ENCODE results near the gene RUBCNL. TPM values are rescaled to one million over a fixed set of nuclear protein-coding genes. Genes with fewer than 3 reads are reported as not detected.

Gene RUBCNL
- total and polyA plus RNA-seq, 9 of the 15 experiments (the other 6 are each of a cell fraction or from before 2014, with no cell fraction given), result 0.04 to 0.35 (median 0.12) TPM; not detected in 3

- no peak for TF ChIP-seq ELK3 (CRISPR knock-in tag; IDR thresholded peaks at IDR 0.05)
- no peak for TF ChIP-seq POLR2G (IDR thresholded peaks at IDR 0.05; ENCODE audit: low read depth, low read length)
- TF ChIP-seq BCL6 (CRISPR knock-in tag; IDR thresholded peaks at IDR 0.05), result no peak
- no peak for TF ChIP-seq EGR1 (conservative IDR thresholded peaks at IDR 0.05)
- no peak for TF ChIP-seq ZNF512 (tag; IDR thresholded peaks at IDR 0.05)
- TF ChIP-seq SIN3A (IDR thresholded peaks at IDR 0.05; ENCODE audit: borderline replicate concordance in 2 of 2, control insufficient read depth in 1 of 2, low read depth in 2 of 2, low read length in 2 of 2), result no peak
- no peak for TF ChIP-seq ESRRA (IDR thresholded peaks at IDR 0.05; ENCODE audit: borderline replicate concordance, low read depth)
- no peak for TF ChIP-seq SUPT5H (IDR thresholded peaks at IDR 0.05)
- TF ChIP-seq CBX5 (IDR thresholded peaks at IDR 0.05; ENCODE audit: borderline replicate concordance, low read depth), result no peak
- no peak for TF ChIP-seq MLX (CRISPR knock-in tag; conservative IDR thresholded peaks at IDR 0.05)
- no peak for TF ChIP-seq EP400 (IDR thresholded peaks at IDR 0.05)
- TF ChIP-seq ZNF778 (CRISPR knock-in tag; IDR thresholded peaks at IDR 0.05), result no peak
- no peak for TF ChIP-seq ARID2 (IDR thresholded peaks at IDR 0.05)
- no peak for TF ChIP-seq E2F3 (CRISPR knock-in tag; IDR thresholded peaks at IDR 0.05)
- no peak for TF ChIP-seq RAD21 (CRISPR knock-in tag; conservative IDR thresholded peaks at IDR 0.05 in 1 of 2, IDR thresholded peaks at IDR 0.05 in 1 of 2)
- TF ChIP-seq MECOM (CRISPR knock-in tag; IDR thresholded peaks at IDR 0.05), result no peak
- TF ChIP-seq E2F6 (IDR thresholded peaks at IDR 0.05; ENCODE audit: borderline replicate concordance in 1 of 2, extremely low read depth in 1 of 2, insufficient read depth in 1 of 2, insufficient read length in 1 of 2, low read depth in 1 of 2, low read length in 1 of 2, poor library complexity in 1 of 2, severe bottlenecking in 1 of 2), result no peak
- no peak for TF ChIP-seq ZNF277 (CRISPR knock-in tag; IDR thresholded peaks at IDR 0.05; ENCODE audit: borderline replicate concordance)
- peak; percentile 20; the same call in 1 of the 2 replicates for TF ChIP-seq SMARCE1 (IDR thresholded peaks at IDR 0.05)
Measured at GRCh38 chr13:46374710-46375109, 12.3 kb downstream of the RUBCNL start (continued).

All from K562 (cell line).